Measurements from ENCODE around the gene PLEKHG7.

- TF ChIP-seq CTCF (conservative IDR thresholded peaks at IDR 0.05): no peak
- TF ChIP-seq ZFX (IDR thresholded peaks at IDR 0.05): no peak
These were observed 29.4 kb downstream of the PLEKHG7 start for GRCh38 chr12:92732216-92732615.
